Measurements from ENCODE around the gene TSPYL1.
"Not testable (repeated sequence)": the region's sequence is repeated elsewhere in the genome, so short reads cannot be mapped to it uniquely, and the experiment has no call there.

The TSPYL1 gene

GRCh38 chr6:116323863-116324262, 44.1 kb upstream of the TSPYL1 start:
- TF ChIP-seq CTCF (IDR thresholded peaks at IDR 0.05; ENCODE audit: low read depth, low read length), result no peak
- H3K4me3 ChIP-seq (ENCODE audit: low read depth, low read length), result no peak overlapping the region

GRCh38 chr6:116321933-116322332, 42.2 kb upstream of the TSPYL1 start:
- not testable (repeated sequence) for H3K4me3 ChIP-seq (ENCODE audit: low read depth, low read length)

GRCh38 chr6:116316772-116317467, 37.2 kb upstream of the TSPYL1 start:
- no peak overlapping the region for H3K4me3 ChIP-seq (ENCODE audit: low read depth, low read length)
- TF ChIP-seq CTCF (IDR thresholded peaks at IDR 0.05; ENCODE audit: low read depth, low read length), result no peak

GRCh38 chr6:116314878-116315277, 35.1 kb upstream of the TSPYL1 start:
- no peak overlapping the region for H3K4me3 ChIP-seq (ENCODE audit: low read depth, low read length)
- TF ChIP-seq CTCF (IDR thresholded peaks at IDR 0.05; ENCODE audit: low read depth, low read length), result no peak

GRCh38 chr6:116314218-116314617, 34.5 kb upstream of the TSPYL1 start:
- no peak for TF ChIP-seq CTCF (IDR thresholded peaks at IDR 0.05; ENCODE audit: low read depth, low read length)
- no peak overlapping the region for H3K4me3 ChIP-seq (ENCODE audit: low read depth, low read length)

- TF ChIP-seq CTCF (IDR thresholded peaks at IDR 0.05; ENCODE audit: low read depth, low read length), result no peak
- no peak overlapping the region for H3K4me3 ChIP-seq (ENCODE audit: low read depth, low read length)
These were observed 33.5 kb upstream of the TSPYL1 start for GRCh38 chr6:116313101-116313776.

GRCh38 chr6:116309657-116310056, 29.9 kb upstream of the TSPYL1 start:
- no peak for TF ChIP-seq CTCF (IDR thresholded peaks at IDR 0.05; ENCODE audit: low read depth, low read length)
- H3K4me3 ChIP-seq (ENCODE audit: low read depth, low read length), result no peak overlapping the region

Measured in WI38 (cell line).